IPS-20b (cell line): ENCODE results near the gene MAPKAPK3.

Source experiments
- H3K27ac ChIP-seq: one replicate; pipeline ENCODE4 v1.5.1; 2013; ENCODE audit warnings: low read length
- H3K27me3 ChIP-seq: 2 replicates; pipeline ENCODE4 v1.6.1; 2013; ENCODE audit warnings: mild to moderate bottlenecking, low read length, inconsistent platforms; ENCODE audit not compliant: insufficient read depth
- H3K36me3 ChIP-seq: 2 replicates; pipeline ENCODE4 v1.6.1; 2013; ENCODE audit warnings: low read depth, mild to moderate bottlenecking, inconsistent platforms, low read length, moderate library complexity; ENCODE audit not compliant: insufficient read depth
- H3K4me1 ChIP-seq: 2 replicates; pipeline ENCODE4 v1.6.1; 2013; ENCODE audit warnings: mild to moderate bottlenecking, control low read depth, inconsistent platforms, low read length, moderate library complexity; ENCODE audit not compliant: insufficient read depth
- H3K4me3 ChIP-seq: 2 replicates; pipeline ENCODE4 v1.5.1; 2013; ENCODE audit warnings: mild to moderate bottlenecking, low read length, inconsistent platforms
- H3K9ac ChIP-seq: 2 replicates; pipeline ENCODE4 v1.6.1; 2013; ENCODE audit warnings: low read depth, mild to moderate bottlenecking, inconsistent platforms, low read length, moderate library complexity
- H3K9me3 ChIP-seq: 2 replicates; pipeline ENCODE4 v1.6.1; 2013; ENCODE audit warnings: mild to moderate bottlenecking, low read depth, low read length, inconsistent platforms; ENCODE audit not compliant: insufficient read depth

Gene MAPKAPK3

GRCh38 chr3:50637011-50637410 is 20.1 kb downstream of the MAPKAPK3 start:
- Histone ChIP-seq H3K27ac (no peak overlapping the region), H3K9me3 (no peaks in the 10 kb centered on the region), H3K4me3 (no peak overlapping the region), H3K36me3 (peaks cover 5% of the 10 kb centered on the region; the same call in 1 of the 2 replicates), H3K4me1 (peaks cover 18% of the 10 kb centered on the region), H3K9ac (no peak overlapping the region), H3K27me3 (no peaks in the 10 kb centered on the region)

- Histone ChIP-seq H3K27ac (no peak overlapping the region), H3K9ac (no peak overlapping the region), H3K36me3 (peaks cover 7% of the 10 kb centered on the region; the same call in 1 of the 2 replicates), H3K4me1 (peaks cover 18% of the 10 kb centered on the region), H3K4me3 (no peak overlapping the region), H3K27me3 (no peaks in the 10 kb centered on the region), H3K9me3 (no peaks in the 10 kb centered on the region)
These were observed 21.0 kb downstream of the MAPKAPK3 start for GRCh38 chr3:50637945-50638344.

DNA sequence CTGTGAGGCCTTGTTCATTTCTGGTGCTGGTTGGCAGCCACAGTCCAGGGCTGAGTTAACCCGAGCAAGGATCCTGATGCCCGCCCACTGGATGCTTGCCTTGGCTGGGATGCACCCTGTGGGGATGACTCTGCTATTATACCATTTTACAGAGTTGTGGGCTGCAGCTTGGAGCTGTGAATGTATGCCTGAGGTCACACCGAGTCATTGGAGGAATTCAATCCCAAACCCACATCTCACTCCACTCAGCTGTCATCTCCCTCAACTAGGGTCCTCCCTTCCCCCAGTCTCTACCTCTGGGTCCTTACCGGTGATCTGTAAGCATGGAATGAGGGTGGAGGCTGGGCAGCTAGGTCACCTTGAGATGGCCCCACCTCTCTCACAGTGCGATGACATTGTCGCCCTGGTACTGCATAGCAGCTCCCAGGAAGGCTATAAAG is 22.1 kb downstream of the MAPKAPK3 start:
- H3K27me3 ChIP-seq = no peaks in the 10 kb centered on the region
- H3K27ac ChIP-seq = no peak overlapping the region
- H3K36me3 ChIP-seq = peaks cover 13% of the 10 kb centered on the region; the same call in 1 of the 2 replicates
- no peak overlapping the region for H3K4me3 ChIP-seq
- H3K9me3 ChIP-seq = no peaks in the 10 kb centered on the region
- peaks cover 18% of the 10 kb centered on the region for H3K4me1 ChIP-seq
- no peak overlapping the region for H3K9ac ChIP-seq

DNA sequence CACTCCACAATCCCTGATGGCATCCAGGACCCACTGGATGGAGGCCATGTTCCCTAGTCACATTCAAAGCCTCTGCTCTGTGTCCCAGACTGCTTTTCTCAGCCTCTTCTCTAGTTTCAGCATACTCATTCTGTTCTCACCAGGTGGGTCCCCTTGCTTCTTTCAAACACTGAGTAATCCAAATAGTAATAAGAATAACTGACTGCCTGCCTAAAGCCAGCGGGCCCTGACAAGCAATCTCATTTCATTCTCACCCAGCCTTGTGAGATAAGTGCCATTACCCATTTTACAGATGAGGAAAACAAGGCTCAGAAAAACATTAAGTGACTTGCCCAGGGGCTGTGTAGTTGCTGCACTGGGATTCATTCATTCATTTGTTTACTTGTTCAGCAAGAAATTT is 25.4 kb downstream of the MAPKAPK3 start:
- Histone ChIP-seq H3K9ac (no peak overlapping the region), H3K27ac (no peak overlapping the region), H3K4me1 (peaks cover 8% of the 10 kb centered on the region), H3K9me3 (no peaks in the 10 kb centered on the region), H3K4me3 (no peak overlapping the region), H3K36me3 (peaks cover 27% of the 10 kb centered on the region), H3K27me3 (no peaks in the 10 kb centered on the region)

- no peak overlapping the region for H3K27ac ChIP-seq
- H3K9me3 ChIP-seq = no peaks in the 10 kb centered on the region
- peaks cover 27% of the 10 kb centered on the region for H3K36me3 ChIP-seq
- H3K27me3 ChIP-seq = no peaks in the 10 kb centered on the region
- peaks cover 3% of the 10 kb centered on the region; the same call in 1 of the 2 replicates for H3K4me1 ChIP-seq
- no peak overlapping the region for H3K9ac ChIP-seq
- H3K4me3 ChIP-seq = no peak overlapping the region
These were observed 27.6 kb downstream of the MAPKAPK3 start for GRCh38 chr3:50644561-50644960.

GRCh38 chr3:50645378-50645777 is 28.4 kb downstream of the MAPKAPK3 start:
- no peaks in the 10 kb centered on the region for H3K27me3 ChIP-seq
- H3K27ac ChIP-seq = no peak overlapping the region
- H3K36me3 ChIP-seq = peaks cover 27% of the 10 kb centered on the region
- no peak overlapping the region for H3K9ac ChIP-seq
- no peaks in the 10 kb centered on the region for H3K9me3 ChIP-seq
- peaks cover 3% of the 10 kb centered on the region; the same call in 1 of the 2 replicates for H3K4me1 ChIP-seq
- H3K4me3 ChIP-seq = no peak overlapping the region

DNA sequence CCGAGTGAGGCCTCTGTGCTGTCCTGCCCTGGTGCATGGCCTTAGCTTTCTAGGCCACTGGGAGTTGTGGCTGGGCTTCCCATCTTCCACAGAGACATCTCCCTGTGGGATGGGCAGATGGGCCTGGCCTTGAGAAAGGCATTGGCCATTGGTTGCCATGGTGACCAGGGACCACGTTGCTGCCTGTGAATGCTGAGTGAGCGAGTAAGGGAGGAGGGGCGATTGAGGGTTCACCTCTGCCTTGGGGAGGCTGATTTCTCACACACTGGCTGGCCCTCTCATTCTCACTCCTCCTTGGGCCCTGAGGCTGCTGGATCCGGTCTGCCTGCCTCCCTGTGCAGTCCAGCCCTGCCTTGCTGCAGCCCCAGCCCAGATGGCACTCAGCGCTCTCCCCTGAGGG is 31.4 kb downstream of the MAPKAPK3 start:
- no peak overlapping the region for H3K27ac ChIP-seq
- no peaks in the 10 kb centered on the region for H3K27me3 ChIP-seq
- H3K9ac ChIP-seq = no peak overlapping the region

GRCh38 chr3:50648944-50649343 is 32.0 kb downstream of the MAPKAPK3 start:
- Histone ChIP-seq H3K9me3 (no peaks in the 10 kb centered on the region), H3K4me3 (no peak overlapping the region), H3K4me1 (peaks cover 16% of the 10 kb centered on the region), H3K27me3 (no peaks in the 10 kb centered on the region), H3K9ac (no peak overlapping the region), H3K36me3 (peaks cover 14% of the 10 kb centered on the region), H3K27ac (no peak overlapping the region)

More for the DNA sequence above, 31.4 kb downstream of the MAPKAPK3 start:
- Histone ChIP-seq H3K4me1 (peaks cover 16% of the 10 kb centered on the region), H3K4me3 (no peak overlapping the region), H3K9me3 (no peaks in the 10 kb centered on the region), H3K36me3 (peaks cover 17% of the 10 kb centered on the region)

- no peaks in the 10 kb centered on the region for H3K27me3 ChIP-seq
- peaks cover 16% of the 10 kb centered on the region for H3K4me1 ChIP-seq
- H3K9ac ChIP-seq = no peak overlapping the region
- H3K36me3 ChIP-seq = peaks cover 14% of the 10 kb centered on the region
- H3K27ac ChIP-seq = no peak overlapping the region
- H3K4me3 ChIP-seq = no peak overlapping the region
- H3K9me3 ChIP-seq = no peaks in the 10 kb centered on the region
These were observed 32.5 kb downstream of the MAPKAPK3 start for GRCh38 chr3:50649451-50649931.

- H3K27me3 ChIP-seq = no peaks in the 10 kb centered on the region
- H3K4me1 ChIP-seq = peaks cover 16% of the 10 kb centered on the region
- no peaks in the 10 kb centered on the region for H3K9me3 ChIP-seq
- no peak overlapping the region for H3K27ac ChIP-seq
- H3K4me3 ChIP-seq = no peak overlapping the region
- H3K36me3 ChIP-seq = peaks cover 12% of the 10 kb centered on the region
- no peak overlapping the region for H3K9ac ChIP-seq
These were observed 33.1 kb downstream of the MAPKAPK3 start for GRCh38 chr3:50650018-50650417.

DNA sequence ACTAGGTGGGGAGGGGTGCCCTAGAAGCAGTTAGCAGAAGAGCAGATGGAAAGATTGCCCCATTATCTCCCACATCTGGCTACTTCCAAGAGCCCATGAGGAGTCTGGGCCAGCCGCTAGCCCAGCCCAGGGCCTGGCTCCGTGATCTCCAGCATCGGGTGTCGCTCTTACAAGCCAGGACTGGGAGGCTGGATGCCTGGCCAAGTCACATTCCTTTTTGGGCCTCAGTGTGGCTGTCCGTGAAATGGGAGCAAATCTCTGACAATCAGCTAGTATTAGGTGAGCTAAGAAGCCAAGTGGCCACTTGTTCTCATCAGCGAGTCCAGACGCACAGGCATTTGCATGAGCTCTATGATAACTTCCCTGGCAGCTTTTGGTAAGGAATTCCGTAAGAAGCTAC is 34.5 kb downstream of the MAPKAPK3 start:
- Histone ChIP-seq H3K27ac (no peak overlapping the region), H3K9me3 (no peaks in the 10 kb centered on the region), H3K27me3 (no peaks in the 10 kb centered on the region), H3K36me3 (no peaks in the 10 kb centered on the region), H3K4me3 (no peak overlapping the region), H3K9ac (no peak overlapping the region), H3K4me1 (peaks cover 16% of the 10 kb centered on the region)

GRCh38 chr3:50651920-50652529 is 35.1 kb downstream of the MAPKAPK3 start:
- no peak overlapping the region for H3K4me3 ChIP-seq
- no peaks in the 10 kb centered on the region for H3K9me3 ChIP-seq
- H3K36me3 ChIP-seq = no peaks in the 10 kb centered on the region
- peaks cover 16% of the 10 kb centered on the region for H3K4me1 ChIP-seq
- H3K9ac ChIP-seq = no peak overlapping the region
- H3K27ac ChIP-seq = no peak overlapping the region
- H3K27me3 ChIP-seq = no peaks in the 10 kb centered on the region
